HepG2 (cell line): ENCODE data around the gene LHX5. TPM values are rescaled to one million over a fixed set of nuclear protein-coding genes. Genes with fewer than 3 reads are reported as not detected.

Experiments
- ATAC-seq: fragments of 200-7000 bp; cut with Tn5 transposase; 3 replicates; pipeline ENCODE4 v1.9.1; 2020; ENCODE audit warnings: mild to moderate bottlenecking, moderate library complexity
- BruUV-seq: library from RNA; stranded (reverse); fragments of 400-500 nt; replicated peaks from 2 replicates; lab custom pipeline; 2021; lab: Mats Ljungman, UMichigan
- CTCF ChIA-PET: fragments of 300-600 bp; formaldehyde crosslinking; extraction: SDS; loops from one replicate; lab custom pipeline; 2021; ENCODE audit warnings: low total read pairs, inconsistent platforms, low intra/inter-chr PET ratio; lab: Yijun Ruan, JAX
- POLR2A ChIA-PET: fragments of 350-600 bp; sonication (Branson Sonifier 250); formaldehyde crosslinking; loops from one replicate; lab custom pipeline; 2020; ENCODE audit warnings: antibody characterized with exemption, inconsistent platforms; lab: Yijun Ruan, JAX
- DNase-seq: peaks from one replicate; pipeline ENCODE4 v3.0.0-alpha.2; 2015; ENCODE audit warnings: low spot score
- FAIRE-seq: peaks from 3 replicates; lab custom pipeline; 2011; peaks lifted over from hg19 to GRCh38; lab: Jason Lieb, UNC
- H2AFZ ChIP-seq: one replicate; pipeline ENCODE4 v1.6.1; 2011; ENCODE audit warnings: low read length, inconsistent platforms
- H3K27ac ChIP-seq: fragments of 300-600 bp; 3 replicates; pipeline ENCODE4 v1.8.0; 2011; ENCODE audit warnings: mixed run types, mild to moderate bottlenecking, mixed read lengths, low read length, inconsistent platforms; ENCODE audit not compliant: insufficient read depth; ENCODE audit errors: extremely low read length
- H3K27me3 ChIP-seq, 2 experiments: fragments of 200-600 bp in 1 of 2; 2 replicates in 1 of 2; 3 replicates in 1 of 2; pipeline versions ENCODE4 v1.6.0 to v1.8.0; 2011; ENCODE audit warnings: low read length in 2 of 2, mild to moderate bottlenecking in 2 of 2, moderate library complexity in 2 of 2, inconsistent platforms in 1 of 2; ENCODE audit not compliant: insufficient read depth in 2 of 2, control insufficient read depth in 1 of 2
- H3K36me3 ChIP-seq, 2 experiments: fragments of 200-600 bp in 1 of 2; replicated peaks in 1 of 2; 2 replicates in 1 of 2; 3 replicates in 1 of 2; pipeline versions ENCODE4 v1.5.1 to v1.8.0; 2011; ENCODE audit warnings: low read length in 2 of 2, inconsistent platforms in 1 of 2; ENCODE audit not compliant: insufficient read depth in 2 of 2, control insufficient read depth in 1 of 2
- H3K4me1 ChIP-seq: 2 replicates; pipeline ENCODE4 v1.5.1; 2012; ENCODE audit warnings: low read length, inconsistent platforms; ENCODE audit not compliant: insufficient read depth
- H3K4me2 ChIP-seq: 2 replicates; pipeline ENCODE4 v1.6.0; 2011; ENCODE audit warnings: low read depth, low read length, inconsistent platforms
- H3K4me3 ChIP-seq, 3 experiments: fragments of 200-600 bp in 1 of 3; sonication (generic), shearing (Covaris generic) in 1 of 3; replicated peaks in 1 of 3; 2 replicates each; pipeline ENCODE4 v1.5.1; 2011 to 2016; ENCODE audit warnings: low read length in 3 of 3, inconsistent platforms in 2 of 3, low read depth in 2 of 3, mild to moderate bottlenecking in 2 of 3, control low read depth in 1 of 3, mixed read lengths in 1 of 3; ENCODE audit not compliant: insufficient read depth in 1 of 3
- H3K79me2 ChIP-seq: one replicate; pipeline ENCODE4 v1.6.1; 2011; ENCODE audit warnings: low read length, inconsistent platforms; ENCODE audit not compliant: insufficient read depth
- H3K9ac ChIP-seq: 2 replicates; pipeline ENCODE4 v1.6.0; 2011; ENCODE audit warnings: mild to moderate bottlenecking, low read depth, low read length, inconsistent platforms; ENCODE audit not compliant: insufficient read depth
- H3K9me3 ChIP-seq: 2 replicates; pipeline ENCODE4 v1.5.1; 2012; ENCODE audit warnings: mild to moderate bottlenecking, low read length
- H4K20me1 ChIP-seq: 2 replicates; pipeline ENCODE4 v1.6.0; 2011; ENCODE audit warnings: inconsistent platforms, mild to moderate bottlenecking, low read length, moderate library complexity; ENCODE audit not compliant: insufficient read depth
- ATM ChIP-seq: fragments of 450-650 bp; IDR thresholded peaks from 2 replicates; pipeline ENCODE4 v1.7.1; 2017; ENCODE audit warnings: mild to moderate bottlenecking, borderline replicate concordance
- CBX5 ChIP-seq: sonication (generic); formaldehyde crosslinking; IDR thresholded peaks from 2 replicates; pipeline ENCODE4 v1.4.0; 2020; ENCODE audit warnings: missing genetic modification reagents, borderline replicate concordance
- DPF2 ChIP-seq: sonication (generic); formaldehyde crosslinking; IDR thresholded peaks from 2 replicates; pipeline ENCODE4 v1.4.0; 2020; ENCODE audit warnings: mild to moderate bottlenecking, low read depth, missing genetic modification reagents, borderline replicate concordance
- ELF4 ChIP-seq: sonication (generic); formaldehyde crosslinking; IDR thresholded peaks from 2 replicates; pipeline ENCODE4 v1.5.0; 2020; ENCODE audit warnings: missing genetic modification reagents, mild to moderate bottlenecking, moderate library complexity, borderline replicate concordance
- FOXA3 ChIP-seq: IDR thresholded peaks from 2 replicates; pipeline ENCODE4 v1.6.1; 2016; ENCODE audit warnings: missing genetic modification reagents, missing compliant biosample characterization
- GTF2F1 ChIP-seq: fragments of 150-350 bp; IDR thresholded peaks from 2 replicates; pipeline ENCODE4 v1.6.1; 2014; ENCODE audit warnings: low read length
- KDM1A ChIP-seq: IDR thresholded peaks from 2 replicates; pipeline ENCODE4 v1.6.1; 2016; ENCODE audit warnings: missing compliant biosample characterization
- POLR2A ChIP-seq, 2 experiments: IDR thresholded peaks; 2 replicates each; pipeline ENCODE4 v1.6.1; 2011; ENCODE audit warnings: low read depth in 2 of 2, low read length in 2 of 2, mild to moderate bottlenecking in 1 of 2, moderate library complexity in 1 of 2; ENCODE audit not compliant: insufficient read depth in 1 of 2
- RELA ChIP-seq: sonication (generic); formaldehyde crosslinking; IDR thresholded peaks from 2 replicates; pipeline ENCODE4 v1.4.0; 2020; ENCODE audit warnings: missing genetic modification reagents
- RFX3 ChIP-seq: IDR thresholded peaks from 2 replicates; pipeline ENCODE4 v1.6.1; 2016; ENCODE audit warnings: missing biosample characterization, missing genetic modification reagents
- SMAD9 ChIP-seq: sonication (generic); formaldehyde crosslinking; IDR thresholded peaks from 2 replicates; pipeline ENCODE4 v1.5.1; 2020; ENCODE audit warnings: mild to moderate bottlenecking, missing genetic modification reagents
- SSRP1 ChIP-seq: IDR thresholded peaks from 2 replicates; pipeline ENCODE4 v1.6.1; 2016; ENCODE audit warnings: control low read depth
- ZBTB7A ChIP-seq: sonication (generic); formaldehyde crosslinking; IDR thresholded peaks from 2 replicates; pipeline ENCODE4 v1.8.0; 2022; ENCODE audit warnings: mild to moderate bottlenecking, missing genetic modification reagents
- ZFP37 ChIP-seq: sonication (generic); formaldehyde crosslinking; IDR thresholded peaks from 2 replicates; pipeline ENCODE4 v1.4.0; 2020; ENCODE audit warnings: missing genetic modification reagents, borderline replicate concordance
- ZNF296 ChIP-seq: sonication (generic); formaldehyde crosslinking; conservative IDR thresholded peaks from 2 replicates; pipeline ENCODE4 v1.5.0; 2020; ENCODE audit warnings: mild to moderate bottlenecking, missing genetic modification reagents
- ZNF850 ChIP-seq: sonication (generic); formaldehyde crosslinking; conservative IDR thresholded peaks from 2 replicates; pipeline ENCODE4 v1.9.0; 2021; ENCODE audit warnings: mild to moderate bottlenecking, missing genetic modification reagents
- WGBS: methylation state at CpG from one replicate; pipeline ENCODE4 v1.1.6; 2017; ENCODE audit warnings: low lambda C conversion rate; 5-methylcytosine and 5-hydroxymethylcytosine counted together
- in situ Hi-C: cut with HindIII; loops from 2 replicates; pipeline ENCODE4 v1.10.0; 2017; ENCODE audit warnings: low pct_unique_long_range_greater_than_20kb; ENCODE audit not compliant: extremely low pct_ligation_motif_present
- intact Hi-C: fragments of 100-400 bp; cut with micrococcal nuclease; formaldehyde crosslinking; loops from one replicate; pipeline ENCODE4 v1.10.0; 2022; ENCODE audit not compliant: unreplicated experiment
- polyA plus RNA-seq, 8 experiments: library from polyadenylated mRNA; depleted of rRNA in 3 of 8; stranded (reverse) in 7 of 8; unstranded in 1 of 8; fragments of >200 nt; fragmentation: Illumina TruSeq in 4 of 8; extraction: Trizol in 4 of 8; gene quantifications; 2 replicates each; pipeline versions ENCODE4 v1.2.1 to v1.2.3, GENCODE V29; 2011 to 2016; ENCODE audit warnings: low read depth in 4 of 8, missing spikeins in 1 of 8, mixed read lengths in 1 of 8; ENCODE audit not compliant: insufficient read depth in 1 of 8
- total RNA-seq, 5 experiments: library from RNA; depleted of rRNA; stranded (reverse); fragments of >200 nt; fragmentation: Illumina TruSeq; extraction: Trizol; gene quantifications; 2 replicates each; pipeline ENCODE4 v1.2.3, GENCODE V29; 2016; ENCODE audit warnings: low read depth in 1 of 5
- TF ChIP-seq, protein P1 (sequence below): IDR thresholded peaks from 2 replicates; pipeline ENCODE4 v1.6.1; 2016; ENCODE audit warnings: mild to moderate bottlenecking, missing biosample characterization, missing genetic modification reagents
- TF ChIP-seq, protein P2 (sequence below): sonication (generic); formaldehyde crosslinking; IDR thresholded peaks from 2 replicates; pipeline ENCODE4 v1.9.0; 2022; ENCODE audit warnings: missing genetic modification reagents, mild to moderate bottlenecking, borderline replicate concordance
- TF ChIP-seq, protein P3 (sequence below): sonication (generic); formaldehyde crosslinking; conservative IDR thresholded peaks from 2 replicates; pipeline ENCODE4 v1.8.1; 2023; ENCODE audit warnings: missing genetic modification reagents

The LHX5 gene
- total and polyA plus RNA-seq, 2 of the 13 experiments (the other 11 are each of a cell fraction or from before 2014, with no cell fraction given) = not detected

DNA sequence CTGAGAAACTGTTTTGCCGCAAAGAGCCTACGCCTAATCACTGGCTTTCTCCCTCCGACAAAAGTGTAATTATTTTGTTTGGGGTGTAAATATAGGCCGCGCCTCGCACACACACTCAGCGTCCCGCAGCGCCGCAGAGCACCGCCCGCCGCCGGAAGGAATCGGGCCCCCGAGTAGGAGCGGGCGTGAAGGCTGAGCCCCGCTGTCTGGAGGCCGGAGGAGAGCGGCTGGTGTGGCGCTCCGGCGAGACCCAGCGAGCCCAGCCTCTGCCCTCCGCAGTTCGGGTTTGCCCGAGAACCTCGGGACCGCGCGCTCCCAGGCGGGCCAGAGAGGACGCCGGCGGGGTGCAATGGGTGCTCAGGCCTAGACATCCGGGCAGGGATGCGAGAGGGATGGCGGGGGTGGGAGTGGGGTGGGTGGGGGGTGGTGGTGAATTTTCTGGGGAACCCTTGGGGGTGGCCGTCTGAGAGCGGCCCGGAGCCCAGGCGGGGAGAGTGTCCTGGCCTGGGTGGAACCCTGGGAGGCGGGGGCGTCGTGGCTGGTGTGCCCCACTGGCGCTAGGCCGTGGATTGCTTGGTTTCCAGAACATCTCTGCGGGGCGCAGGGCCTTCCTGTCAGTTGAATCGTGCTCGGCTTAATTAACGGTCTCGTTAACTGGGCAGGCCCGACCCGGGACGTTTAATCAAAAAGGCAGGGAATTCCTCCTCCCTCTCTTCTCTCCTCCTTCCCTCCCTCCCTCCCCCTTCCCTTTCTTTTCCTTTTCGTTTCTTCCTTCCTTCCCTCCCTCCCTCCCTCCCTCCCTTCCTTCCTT, 4.7 kb upstream of the LHX5 start:
- BruUV-seq = no TSS peak
- FAIRE-seq (no peak), ATAC-seq (no peak), DNase-seq (no peak)
- 36% methylated on average over 51 of the region's 58 CpGs for WGBS
- in situ Hi-C loops (no loop called here), intact Hi-C loops (no loop called here)
- no peaks in the 10 kb centered on the region for H3K9me3 ChIP-seq
- TF ChIP-seq ZBTB7A (no peak), ZNF296 (no peak), SSRP1 (CRISPR knock-in tag) (no peak), ZNF850 (CRISPR knock-in tag) (no peak), DPF2 (CRISPR knock-in tag) (no peak), CBX5 (no peak), KDM1A (CRISPR knock-in tag) (no peak), SMAD9 (CRISPR knock-in tag) (no peak), GTF2F1 (no peak), RELA (CRISPR knock-in tag) (no peak), RFX3 (CRISPR knock-in tag) (no peak), ELF4 (no peak), FOXA3 (CRISPR knock-in tag) (no peak), ATM (no peak), ZFP37 (no peak), POLR2A (IDR thresholded peaks at IDR 0.05; ENCODE audit: insufficient read depth in 1 of 2, low read depth in 2 of 2, low read length in 2 of 2) (no peak)
- TF ChIP-seq, protein P1, sequence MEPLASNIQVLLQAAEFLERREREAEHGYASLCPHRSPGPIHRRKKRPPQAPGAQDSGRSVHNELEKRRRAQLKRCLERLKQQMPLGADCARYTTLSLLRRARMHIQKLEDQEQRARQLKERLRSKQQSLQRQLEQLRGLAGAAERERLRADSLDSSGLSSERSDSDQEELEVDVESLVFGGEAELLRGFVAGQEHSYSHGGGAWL (CRISPR knock-in tag) = no peak
- TF ChIP-seq, protein P2, sequence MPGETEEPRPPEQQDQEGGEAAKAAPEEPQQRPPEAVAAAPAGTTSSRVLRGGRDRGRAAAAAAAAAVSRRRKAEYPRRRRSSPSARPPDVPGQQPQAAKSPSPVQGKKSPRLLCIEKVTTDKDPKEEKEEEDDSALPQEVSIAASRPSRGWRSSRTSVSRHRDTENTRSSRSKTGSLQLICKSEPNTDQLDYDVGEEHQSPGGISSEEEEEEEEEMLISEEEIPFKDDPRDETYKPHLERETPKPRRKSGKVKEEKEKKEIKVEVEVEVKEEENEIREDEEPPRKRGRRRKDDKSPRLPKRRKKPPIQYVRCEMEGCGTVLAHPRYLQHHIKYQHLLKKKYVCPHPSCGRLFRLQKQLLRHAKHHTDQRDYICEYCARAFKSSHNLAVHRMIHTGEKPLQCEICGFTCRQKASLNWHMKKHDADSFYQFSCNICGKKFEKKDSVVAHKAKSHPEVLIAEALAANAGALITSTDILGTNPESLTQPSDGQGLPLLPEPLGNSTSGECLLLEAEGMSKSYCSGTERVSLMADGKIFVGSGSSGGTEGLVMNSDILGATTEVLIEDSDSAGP (CRISPR knock-in tag) = no peak
- TF ChIP-seq, protein P3, sequence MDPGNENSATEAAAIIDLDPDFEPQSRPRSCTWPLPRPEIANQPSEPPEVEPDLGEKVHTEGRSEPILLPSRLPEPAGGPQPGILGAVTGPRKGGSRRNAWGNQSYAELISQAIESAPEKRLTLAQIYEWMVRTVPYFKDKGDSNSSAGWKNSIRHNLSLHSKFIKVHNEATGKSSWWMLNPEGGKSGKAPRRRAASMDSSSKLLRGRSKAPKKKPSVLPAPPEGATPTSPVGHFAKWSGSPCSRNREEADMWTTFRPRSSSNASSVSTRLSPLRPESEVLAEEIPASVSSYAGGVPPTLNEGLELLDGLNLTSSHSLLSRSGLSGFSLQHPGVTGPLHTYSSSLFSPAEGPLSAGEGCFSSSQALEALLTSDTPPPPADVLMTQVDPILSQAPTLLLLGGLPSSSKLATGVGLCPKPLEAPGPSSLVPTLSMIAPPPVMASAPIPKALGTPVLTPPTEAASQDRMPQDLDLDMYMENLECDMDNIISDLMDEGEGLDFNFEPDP (CRISPR knock-in tag) = no peak
- H4K20me1 ChIP-seq = peaks cover 10% of the 10 kb centered on the region; the same call in 1 of the 2 replicates
- CTCF ChIA-PET = no interaction called here
- no peak overlapping the region for H3K4me2 ChIP-seq
- H3K27me3 ChIP-seq = peaks cover 9 to 72% of the 10 kb centered on the region in 2 experiments
- POLR2A ChIA-PET = no interaction called here
- H2AFZ ChIP-seq = no peak overlapping the region
- no peak overlapping the region for H3K9ac ChIP-seq
- no peak overlapping the region for H3K27ac ChIP-seq
- no peaks in the 10 kb centered on the region for H3K79me2 ChIP-seq
- no peaks in the 10 kb centered on the region for H3K36me3 ChIP-seq
- no peak overlapping the region for H3K4me3 ChIP-seq
- no peaks in the 10 kb centered on the region for H3K4me1 ChIP-seq
